Activated CD4-positive, CD25-positive, alpha-beta regulatory T cell treated with anti-CD3 and anti-CD28 coated beads, Interleukin-2, amount 50 U/mL, for 16 hours (primary cell): Measurements from ENCODE around the gene MYO10.

Experiments
- DNase-seq: peaks from one replicate; pipeline ENCODE4 v3.0.0-alpha.2; 2020; ENCODE audit warnings: low read depth, low spot score

The MYO10 gene

DNA sequence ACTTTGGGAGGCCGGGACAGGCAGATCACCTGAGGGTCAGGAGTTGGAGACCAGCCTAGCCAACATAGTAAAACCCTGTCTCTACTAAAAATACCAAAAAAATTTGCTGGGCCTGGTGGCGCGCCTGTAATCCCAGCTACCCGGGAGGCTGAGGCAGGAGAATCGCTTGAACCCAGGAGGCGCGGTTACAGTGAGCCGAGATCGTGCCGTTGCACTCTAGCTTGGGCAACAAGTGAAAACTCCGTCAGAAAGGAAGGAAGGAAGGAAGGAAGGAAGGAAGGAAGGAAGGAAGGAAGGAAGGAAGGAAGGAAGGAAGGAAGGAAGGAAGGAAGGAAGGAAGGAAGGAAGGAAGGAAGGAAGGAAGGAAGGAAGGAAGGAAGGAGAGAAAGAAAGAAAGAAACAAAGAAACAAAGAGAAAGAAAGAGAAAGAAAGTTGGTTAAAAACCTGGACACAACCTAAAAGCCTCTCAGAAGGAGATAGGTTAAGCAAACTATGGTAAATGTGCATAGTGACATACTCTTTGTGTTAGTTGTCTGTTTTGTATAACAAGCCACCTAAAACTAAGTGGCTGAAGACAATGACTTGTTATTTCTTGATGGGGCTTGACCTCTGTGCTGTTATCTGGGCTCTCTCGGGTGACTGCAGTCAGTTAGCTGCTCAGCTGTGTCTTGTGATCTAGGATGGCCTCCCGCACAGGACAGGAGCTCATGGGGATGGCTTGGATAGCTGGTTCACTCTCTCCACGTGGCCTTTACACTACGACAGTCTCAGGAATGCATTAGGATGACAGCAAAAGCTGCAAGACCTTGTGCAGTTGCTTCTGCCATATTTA, 8.0 kb upstream of the MYO10 start:
- no peak for DNase-seq

DNA sequence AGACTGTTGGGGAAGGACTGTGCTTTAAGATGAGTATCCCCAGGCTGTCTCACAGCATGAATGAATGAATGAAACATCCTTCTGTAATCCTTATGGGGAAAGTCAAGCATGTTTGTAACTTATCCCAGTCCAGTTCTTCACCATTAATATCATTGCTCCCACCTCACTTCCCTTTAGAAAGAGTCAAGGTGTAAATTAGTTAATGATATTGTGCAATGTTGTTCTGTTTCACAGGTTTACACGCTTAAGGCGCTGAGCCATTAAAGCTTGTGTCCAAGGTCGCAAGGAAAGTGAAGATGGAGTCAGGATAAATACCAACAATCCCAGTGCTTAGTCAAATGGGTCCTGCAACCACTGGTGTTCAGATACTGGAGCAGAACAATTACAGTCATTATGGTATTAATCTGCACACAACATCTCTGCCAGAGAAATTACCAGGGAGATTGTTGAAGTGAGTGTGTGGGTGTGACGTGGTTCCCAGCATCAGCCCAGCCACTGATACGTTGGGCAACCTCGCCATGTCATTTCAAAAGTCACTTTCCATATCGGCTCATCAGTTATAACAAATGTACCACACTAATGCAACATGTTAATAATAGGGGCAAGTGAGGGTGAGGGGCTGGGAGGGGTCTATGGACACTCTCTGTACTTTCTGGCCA, 1.5 kb upstream of the MYO10 start:
- no peak for DNase-seq

DNA sequence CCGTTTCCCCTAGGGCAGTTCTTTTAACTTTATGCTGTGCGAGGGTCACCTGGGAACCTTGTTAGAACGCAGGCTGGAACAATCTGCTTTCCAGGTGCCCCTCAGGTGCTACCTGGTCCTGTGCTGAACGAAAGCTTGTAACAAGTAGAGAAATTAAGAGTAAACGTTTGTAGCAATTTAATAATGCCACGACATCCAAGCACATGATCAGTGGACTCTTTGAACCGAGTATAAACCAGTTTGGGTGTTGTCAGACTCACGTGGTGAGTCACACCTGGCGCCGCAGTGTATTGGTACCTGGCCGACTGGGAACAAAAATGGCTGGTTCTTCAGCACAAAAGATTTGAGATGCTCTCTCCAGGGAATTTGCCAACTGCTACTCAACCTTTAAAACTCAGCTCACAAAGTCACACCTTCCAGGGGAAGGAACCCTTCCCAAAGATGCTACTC, 926 bp upstream of the MYO10 start:
- no peak for DNase-seq

DNA sequence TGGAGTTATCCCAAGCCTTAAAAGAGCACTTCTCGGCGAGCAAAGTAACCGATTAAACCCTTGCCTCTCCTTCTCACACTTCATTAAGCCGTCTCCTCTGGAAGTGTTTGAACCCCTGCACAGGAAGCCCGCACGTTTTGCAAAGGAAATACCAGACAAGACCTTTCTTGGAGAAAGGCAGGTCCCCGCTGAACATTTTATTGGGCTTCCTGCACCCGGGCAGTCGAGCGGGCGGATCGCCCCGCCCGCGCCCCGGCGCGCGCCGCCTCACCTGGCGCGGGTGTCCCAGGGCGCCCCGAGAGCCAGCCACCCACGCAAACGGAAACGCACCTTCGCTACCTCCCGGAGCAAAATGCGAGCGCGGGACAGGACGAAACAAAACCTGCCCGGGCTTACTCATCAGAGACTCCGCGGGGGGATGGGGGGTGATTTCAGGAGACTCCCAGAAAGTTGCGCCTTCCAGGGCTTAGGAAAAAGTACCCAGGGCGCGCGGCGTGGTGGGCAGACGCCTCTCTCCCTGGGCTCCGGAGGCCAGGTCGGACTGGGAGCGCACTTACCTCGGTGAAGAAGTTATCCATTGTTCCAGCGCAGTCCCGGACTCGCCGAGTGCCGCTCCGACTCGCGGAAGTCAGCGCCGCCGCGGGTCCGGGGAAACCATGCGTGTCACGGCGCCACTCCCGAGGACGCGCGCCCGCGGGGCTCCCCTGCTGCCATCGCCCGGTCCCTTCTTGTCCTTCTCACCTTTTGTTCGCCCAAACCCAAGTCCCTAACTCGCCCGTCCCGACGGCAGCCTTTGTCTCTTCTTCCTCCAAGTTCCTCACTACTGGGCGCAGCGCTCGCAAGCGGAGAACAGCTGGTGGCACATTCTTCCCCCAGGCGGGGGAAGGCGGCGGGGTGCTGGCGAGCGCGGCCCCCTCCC, 598 bp downstream of the MYO10 start:
- DNase-seq: no peak

DNA sequence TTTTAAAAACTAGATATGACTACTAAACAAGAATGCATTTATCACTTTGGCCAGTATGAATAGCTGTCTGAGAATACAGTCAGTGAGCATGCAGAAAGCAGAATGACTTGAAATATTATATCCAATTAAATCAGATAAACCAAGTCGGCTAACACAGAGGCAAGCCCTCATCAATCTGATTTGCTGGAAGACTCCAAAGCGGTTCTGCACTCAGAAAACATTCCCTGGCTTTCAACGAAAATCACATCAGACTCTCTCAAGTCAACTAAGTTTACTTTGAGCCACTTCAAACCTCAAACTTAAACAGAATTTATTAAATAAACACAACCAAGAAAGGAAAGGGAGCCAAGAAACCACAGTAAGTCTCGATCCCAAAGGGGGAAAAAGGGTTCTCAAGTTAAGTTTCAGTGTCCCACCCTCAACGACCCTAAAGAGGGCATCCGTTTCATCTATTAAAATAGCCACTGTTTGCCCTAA, 1.4 kb downstream of the MYO10 start:
- DNase-seq: no peak

DNA sequence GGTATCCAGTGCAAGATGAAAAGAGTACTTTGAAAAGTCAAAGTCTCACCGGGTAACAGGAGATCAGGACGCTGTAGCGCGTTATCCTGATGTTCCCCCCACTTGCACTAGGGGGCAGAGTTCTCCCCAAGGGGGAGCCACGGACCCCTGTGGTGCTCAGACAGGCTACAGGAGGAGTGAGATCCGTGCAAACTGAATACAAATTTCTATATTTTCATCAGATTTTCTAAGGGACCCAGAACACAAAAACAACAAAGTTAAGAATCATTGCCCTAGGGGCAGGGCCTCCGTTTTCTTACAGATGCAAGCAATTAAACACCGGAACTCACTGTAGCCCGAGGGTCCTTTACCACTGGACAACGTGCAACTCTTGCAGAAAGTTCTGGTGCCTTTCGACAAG, 2.0 kb downstream of the MYO10 start:
- DNase-seq: no peak

DNA sequence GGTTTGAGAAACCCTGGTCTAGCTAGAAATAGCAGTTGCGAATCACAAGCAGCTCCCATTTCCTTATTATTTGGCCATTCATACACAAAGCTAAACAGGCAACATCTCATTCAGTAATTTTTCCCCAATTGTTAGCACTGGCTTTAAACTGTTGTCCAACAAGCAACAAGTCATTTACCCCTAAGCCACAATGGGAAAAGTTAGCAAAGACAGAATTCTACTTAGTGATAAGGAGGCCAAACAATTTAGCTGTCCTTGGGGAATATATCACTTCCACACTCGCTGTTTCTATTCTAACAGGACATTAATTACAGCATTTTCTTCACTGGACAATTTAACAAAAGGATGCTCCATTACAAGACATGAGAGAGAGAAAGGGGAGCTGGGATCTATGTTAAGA, 2.8 kb downstream of the MYO10 start:
- no peak for DNase-seq

DNA sequence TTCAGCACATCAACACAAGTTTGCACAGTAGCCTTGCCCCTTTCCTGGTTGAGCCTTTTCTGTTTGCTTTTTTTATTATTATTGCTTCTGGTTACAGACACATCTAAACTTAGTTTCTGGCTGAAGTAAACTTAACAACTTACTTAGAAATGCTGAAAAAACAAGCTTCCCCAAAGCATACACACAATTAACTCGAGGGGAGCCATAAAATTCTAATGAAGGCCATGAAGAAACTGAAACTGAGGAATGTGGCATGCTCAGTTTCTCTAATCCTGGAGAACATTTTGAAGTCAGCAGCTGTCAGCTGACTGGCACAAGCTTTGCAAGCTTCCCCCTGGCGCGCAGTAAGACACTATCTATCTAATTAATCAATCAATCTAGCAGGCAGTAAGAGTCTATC, 3.7 kb downstream of the MYO10 start:
- DNase-seq: no peak

DNA sequence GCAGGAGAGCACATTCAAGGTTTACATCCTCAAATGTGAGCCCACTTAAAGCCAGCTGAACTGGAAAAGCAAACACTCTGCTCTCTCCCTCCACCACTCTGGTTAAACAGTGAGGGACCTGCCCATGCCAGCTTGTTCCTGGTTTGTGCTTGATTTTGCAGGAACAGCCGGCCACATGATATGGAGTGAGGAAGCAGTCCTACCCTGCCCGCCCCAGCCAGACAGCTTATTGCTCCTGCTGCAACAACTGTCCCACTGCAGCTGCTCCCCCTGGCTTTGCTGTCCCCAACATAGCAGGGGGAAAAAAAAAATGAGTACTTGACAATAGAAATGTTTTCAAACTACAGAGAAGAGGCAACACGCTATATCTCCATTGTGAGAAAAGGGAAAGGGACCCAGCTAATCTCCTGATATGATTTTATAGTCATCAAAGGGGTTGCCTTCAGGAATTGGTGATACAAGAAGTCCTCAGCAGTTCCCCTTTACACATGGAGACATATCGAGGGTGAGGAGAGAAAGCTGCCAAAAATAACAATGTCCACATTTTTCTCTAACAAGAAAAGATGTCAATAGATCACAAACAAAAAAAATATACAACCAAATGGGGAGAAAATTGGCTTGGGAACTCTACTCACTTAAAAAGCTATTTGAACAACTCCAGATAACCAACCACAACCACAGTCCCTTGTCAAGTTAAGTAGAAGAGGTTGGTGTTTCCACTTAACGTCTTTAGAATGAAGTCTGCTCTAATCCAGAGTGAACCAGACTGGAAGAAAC, 4.6 kb downstream of the MYO10 start:
- DNase-seq: no peak

DNA sequence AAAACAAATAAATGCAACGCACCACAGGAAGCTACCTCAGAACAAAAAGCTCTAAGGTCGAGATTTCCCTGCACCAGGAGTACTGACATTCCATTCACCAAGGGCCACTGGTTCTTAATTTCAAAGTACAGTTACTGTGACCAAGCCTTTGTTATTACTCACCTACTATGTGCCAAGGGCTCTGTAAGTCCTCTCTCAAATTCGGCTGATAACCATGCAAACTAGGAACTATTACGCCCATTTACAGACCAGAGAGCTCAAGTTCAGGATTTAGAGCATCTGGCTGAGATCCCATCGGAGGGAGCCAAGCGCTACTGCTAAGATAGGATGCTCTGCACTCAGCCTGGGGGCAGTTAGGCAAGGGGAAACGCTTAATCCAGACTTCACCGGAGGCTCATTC, 5.6 kb downstream of the MYO10 start:
- no peak for DNase-seq

DNA sequence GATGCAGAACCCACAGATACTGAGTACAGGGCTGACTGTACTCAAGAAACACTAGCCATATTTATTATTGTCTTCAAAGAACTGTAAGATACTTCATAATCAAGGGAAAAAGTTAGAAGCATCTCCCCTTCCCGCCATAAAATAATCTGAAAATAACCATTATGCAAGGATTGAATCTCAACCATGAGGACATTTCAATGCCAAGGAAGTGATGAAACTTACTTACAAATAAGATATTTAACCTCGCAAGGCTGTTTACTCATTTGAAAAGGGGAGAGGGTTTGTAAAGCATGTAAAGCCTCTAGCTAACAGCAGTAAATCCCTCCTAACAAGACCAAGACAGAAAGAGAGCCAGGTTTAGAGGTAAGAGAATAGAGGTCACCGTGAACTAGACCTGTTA, 6.3 kb downstream of the MYO10 start:
- no peak for DNase-seq

DNA sequence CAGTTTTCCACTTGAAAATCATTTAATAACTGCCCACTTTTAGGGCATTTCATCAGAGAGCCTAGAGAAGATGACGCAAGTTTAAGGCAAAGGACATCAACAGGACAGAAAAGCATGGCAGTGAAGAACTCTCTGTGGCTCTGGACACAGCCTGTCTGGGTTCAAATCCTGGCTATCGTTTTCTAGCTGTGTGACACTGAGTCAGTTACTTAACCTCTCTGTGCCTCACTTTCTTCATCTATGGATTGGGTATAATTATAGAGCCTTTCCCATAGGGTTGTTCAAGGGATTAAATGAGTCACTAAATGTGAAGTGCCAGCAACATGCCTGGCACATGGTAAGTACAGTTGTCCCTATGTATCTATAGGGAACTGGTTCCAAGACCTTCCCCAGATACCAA, 6.7 kb downstream of the MYO10 start:
- no peak for DNase-seq

DNA sequence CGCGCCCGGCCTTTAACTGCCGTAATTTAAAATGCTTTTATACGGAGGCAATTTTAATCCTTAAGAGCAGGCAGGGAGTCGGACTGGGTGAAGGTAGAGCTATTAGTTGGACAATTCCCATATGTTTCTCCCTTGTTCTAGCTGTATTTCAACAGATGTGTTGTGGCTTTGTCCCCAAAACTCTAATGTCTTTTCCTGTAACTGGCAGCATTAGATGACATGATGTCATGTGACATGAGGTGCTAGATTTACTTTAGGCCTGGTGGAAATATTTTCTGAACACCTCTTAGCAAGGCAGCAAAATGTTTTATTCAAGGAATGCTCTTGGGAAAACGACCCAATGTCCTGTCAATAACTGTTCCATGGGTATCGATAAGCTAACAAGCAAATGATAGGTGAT, 8.5 kb downstream of the MYO10 start:
- no peak for DNase-seq

DNA sequence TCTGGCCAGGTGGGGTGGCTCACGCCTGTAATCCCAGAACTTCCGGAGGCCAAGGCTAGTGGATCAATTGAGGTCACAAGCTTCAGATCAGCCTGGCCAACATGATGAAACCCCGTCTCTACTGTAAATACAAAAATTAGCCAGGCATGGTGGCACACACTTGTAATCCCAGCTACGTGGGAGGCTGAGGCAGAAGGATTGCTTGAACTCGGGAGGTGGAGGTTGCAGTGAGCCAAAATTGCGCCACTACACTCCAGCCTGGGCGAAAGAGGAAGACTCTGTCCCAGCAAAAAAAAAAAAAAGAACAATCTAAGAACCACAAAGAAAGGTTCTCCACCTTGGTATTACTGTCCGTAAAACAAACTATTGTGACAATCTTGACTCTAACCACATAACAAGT, 9.7 kb downstream of the MYO10 start:
- no peak for DNase-seq

DNA sequence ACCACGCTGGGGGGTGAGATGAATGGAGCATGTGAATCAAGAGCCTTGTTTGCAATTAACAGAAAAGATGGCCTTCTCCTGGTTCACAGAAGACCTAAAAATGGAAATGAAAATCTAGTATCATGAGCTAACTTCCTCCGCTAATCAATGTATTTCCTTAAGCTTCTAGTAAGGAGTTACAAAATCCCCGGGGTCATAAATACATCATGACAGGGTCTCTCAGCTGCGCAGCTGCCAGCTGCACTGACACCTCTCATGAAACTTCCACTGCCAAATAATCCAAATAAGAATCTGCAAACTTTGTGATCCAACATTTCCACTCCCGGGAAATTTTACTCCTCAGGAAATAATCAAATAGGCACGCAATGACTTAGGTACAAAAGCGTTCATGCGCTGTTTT, 11.9 kb downstream of the MYO10 start:
- DNase-seq: no peak

DNA sequence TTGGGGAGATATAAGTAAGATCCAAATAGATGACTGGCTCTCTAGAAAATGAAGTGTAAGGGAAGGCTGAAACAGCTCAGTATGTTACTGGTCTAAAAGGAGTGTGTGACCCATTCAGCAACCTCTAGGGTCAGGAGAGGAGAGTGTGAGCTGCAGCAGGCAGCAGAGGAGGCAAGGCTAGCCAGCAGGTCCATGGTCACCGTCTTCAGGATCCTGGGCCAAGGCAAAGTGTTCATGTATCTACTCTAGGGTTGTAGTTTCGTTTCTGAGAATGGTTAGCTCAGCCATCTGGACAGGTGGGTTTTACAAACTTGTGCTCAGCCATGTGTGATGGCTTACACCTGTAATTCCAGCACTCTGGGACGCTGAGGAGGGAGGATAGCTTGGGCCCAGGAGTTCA, 13.7 kb downstream of the MYO10 start:
- no peak for DNase-seq

DNA sequence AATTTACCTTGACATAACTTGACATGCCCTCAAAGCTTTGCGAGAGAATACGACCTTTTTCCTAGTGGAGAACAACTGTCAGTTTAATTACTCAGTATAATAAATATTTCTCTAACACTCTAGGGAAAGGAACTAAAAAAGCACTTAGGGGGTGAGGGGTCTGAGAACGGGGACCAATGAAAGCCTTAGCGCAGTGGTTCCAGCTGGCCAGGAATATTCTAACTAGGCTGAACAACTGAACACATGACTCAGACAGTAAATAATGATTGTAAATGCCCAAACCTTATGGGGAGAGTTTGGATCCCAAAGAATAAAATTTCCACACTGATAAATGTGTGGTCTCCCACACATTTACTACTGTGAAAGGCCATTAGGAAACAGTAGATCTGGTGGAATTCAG, 14.9 kb downstream of the MYO10 start:
- DNase-seq: no peak

DNA sequence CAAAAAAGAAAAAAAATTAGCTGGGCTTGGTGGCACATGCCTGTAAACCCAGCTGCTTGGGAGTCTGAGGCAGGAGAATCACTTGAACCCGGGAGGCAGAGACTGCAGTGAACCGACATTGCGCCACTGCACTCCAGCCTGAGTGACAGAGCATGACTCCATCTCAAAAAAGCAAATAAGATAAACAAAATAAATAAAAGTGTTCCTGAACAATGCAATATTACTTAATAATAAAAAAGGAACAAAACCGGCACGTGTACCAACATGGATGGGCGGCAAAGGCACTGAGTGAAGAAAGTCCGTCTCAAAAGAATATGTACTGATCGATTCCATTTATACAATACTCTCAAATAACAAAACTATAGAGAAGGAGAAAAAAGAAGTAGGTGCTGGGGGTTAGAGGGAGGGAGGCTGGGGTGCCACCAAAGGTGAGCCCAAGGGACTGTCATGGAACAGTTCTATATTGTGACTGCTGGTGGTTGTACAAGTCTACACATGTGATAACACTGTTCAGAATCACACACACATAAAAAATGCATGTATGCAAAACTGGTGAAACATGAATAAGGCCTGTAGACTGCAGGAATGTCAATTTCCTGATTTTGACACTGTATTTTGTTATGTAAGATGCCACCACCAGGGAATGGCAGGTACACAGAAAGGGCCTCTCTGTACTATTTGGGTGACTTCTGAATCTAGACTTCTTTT, 15.8 kb downstream of the MYO10 start:
- DNase-seq: no peak

DNA sequence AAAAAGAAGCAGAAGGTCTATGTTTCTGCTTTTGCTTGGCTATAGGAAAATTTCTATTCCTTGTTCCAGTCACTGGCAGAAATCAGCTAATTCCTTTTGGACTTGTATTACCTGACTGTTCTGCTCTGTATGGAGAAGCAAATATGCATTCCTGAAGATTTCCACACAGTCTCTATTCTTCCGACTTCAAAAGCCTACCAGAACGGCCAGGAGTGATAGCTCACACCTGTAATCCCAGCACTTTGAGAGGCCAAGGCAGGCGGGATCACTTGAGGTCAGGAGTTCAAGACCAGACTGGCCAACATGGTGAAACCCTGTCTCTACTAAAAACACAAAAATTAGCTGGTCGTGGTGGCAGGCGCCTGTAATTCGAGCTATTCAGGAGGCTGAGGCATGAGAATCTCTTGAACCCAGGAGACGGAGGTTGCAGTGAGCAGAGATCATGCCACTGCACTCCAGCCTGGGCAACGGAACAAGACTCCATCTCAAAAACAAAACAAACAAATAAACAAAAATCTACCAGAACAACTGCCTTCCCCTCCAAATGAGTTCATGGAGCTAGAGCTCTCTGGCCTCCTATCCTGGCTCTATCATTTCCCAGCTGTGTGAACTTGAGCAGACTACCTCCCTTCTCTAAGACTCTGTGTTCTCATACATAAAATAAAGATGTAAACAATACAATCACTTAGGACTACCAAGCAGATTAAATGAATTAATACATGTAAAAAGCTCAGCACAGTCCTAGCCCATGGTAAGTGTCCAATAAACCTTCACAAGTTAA, 17.0 kb downstream of the MYO10 start:
- no peak for DNase-seq

DNA sequence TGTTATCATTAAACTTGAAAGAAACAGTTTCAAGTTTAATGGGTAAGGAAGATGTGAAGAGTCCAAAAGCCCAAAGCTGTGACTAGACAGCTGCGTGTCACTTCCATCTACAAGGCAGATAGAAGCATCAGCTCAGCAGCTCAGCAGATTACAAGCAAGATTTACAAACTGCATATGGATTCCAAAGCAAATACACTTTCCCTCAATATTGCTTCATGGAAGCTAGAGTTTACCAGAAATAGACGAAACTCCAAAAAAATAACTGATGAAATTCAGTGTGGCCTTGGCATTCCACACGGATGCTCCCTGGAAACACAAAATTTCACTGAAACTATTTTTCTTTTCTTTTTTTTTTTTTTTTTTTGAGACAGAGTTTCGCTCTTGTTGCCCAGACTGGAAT, 17.9 kb downstream of the MYO10 start:
- no peak for DNase-seq
